OCI-LY1 (cell line): ENCODE results near the gene GRAMD1B.

Experiments used
- EZH2 ChIP-seq: fragments of 200-600 bp; sonication (generic), shearing (Covaris generic); IDR thresholded peaks from 2 replicates; pipeline ENCODE4 v1.8.0; 2017; ENCODE audit warnings: borderline replicate concordance, mixed run types, mild to moderate bottlenecking, antibody characterized with exemption, low read length, moderate library complexity, mixed read lengths
- TF ChIP-seq, protein P1 (sequence below): fragments of 200-600 bp; sonication (generic), shearing (Covaris generic); IDR thresholded peaks from 2 replicates; pipeline ENCODE4 v1.5.1; 2017; ENCODE audit warnings: mild to moderate bottlenecking, antibody characterized with exemption, low read length, moderate library complexity, mixed read lengths

DNA sequence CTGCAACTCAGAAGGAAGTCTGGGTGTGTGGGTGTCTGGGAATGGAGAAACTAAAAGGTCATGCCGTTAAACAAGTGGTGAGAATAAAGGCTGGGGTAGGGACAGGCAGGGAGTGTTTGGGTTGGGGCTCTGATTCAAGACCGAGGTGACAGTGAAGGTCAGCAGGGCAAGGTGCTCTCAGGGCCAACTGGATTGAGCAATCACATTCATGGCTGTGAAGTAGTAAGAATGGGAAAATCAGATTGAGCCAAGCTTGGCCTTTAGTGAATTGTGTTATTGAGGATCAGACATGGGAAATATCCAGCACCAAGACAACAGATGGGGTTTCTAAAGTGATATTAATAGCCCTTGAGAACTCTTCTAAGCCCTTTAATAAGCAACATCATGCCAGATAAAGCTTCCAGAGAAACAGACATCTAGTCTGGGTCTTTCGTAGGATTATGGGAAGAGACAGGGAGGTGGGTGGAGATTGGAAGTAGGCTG is 200.1 kb downstream of the GRAMD1B start:
- TF ChIP-seq, protein P1, sequence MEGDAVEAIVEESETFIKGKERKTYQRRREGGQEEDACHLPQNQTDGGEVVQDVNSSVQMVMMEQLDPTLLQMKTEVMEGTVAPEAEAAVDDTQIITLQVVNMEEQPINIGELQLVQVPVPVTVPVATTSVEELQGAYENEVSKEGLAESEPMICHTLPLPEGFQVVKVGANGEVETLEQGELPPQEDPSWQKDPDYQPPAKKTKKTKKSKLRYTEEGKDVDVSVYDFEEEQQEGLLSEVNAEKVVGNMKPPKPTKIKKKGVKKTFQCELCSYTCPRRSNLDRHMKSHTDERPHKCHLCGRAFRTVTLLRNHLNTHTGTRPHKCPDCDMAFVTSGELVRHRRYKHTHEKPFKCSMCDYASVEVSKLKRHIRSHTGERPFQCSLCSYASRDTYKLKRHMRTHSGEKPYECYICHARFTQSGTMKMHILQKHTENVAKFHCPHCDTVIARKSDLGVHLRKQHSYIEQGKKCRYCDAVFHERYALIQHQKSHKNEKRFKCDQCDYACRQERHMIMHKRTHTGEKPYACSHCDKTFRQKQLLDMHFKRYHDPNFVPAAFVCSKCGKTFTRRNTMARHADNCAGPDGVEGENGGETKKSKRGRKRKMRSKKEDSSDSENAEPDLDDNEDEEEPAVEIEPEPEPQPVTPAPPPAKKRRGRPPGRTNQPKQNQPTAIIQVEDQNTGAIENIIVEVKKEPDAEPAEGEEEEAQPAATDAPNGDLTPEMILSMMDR, result no peak
- TF ChIP-seq EZH2, result no peak
